ENCODE data around the gene MYO15A. TPM values are rescaled to one million over a fixed set of nuclear protein-coding genes. Genes with fewer than 3 reads are reported as not detected.

MYO15A gene
- total RNA-seq, 2 experiments from 2014 or later: 0.98 to 1.4 TPM

- H4K20me1 ChIP-seq (ENCODE audit: insufficient read depth, low read length): no peaks in the 10 kb centered on the region
- CTCF ChIA-PET (ENCODE audit: unreplicated experiment): no interaction called here
Observed at GRCh38 chr17:18144855-18145254, 36.3 kb downstream of the MYO15A start.

GRCh38 chr17:18145811-18146210 is 37.3 kb downstream of the MYO15A start:
- Histone ChIP-seq H3K36me3 (ENCODE audit: insufficient read depth, low read length) (no peaks in the 10 kb centered on the region), H4K20me1 (ENCODE audit: insufficient read depth, low read length) (no peaks in the 10 kb centered on the region), H3K4me1 (ENCODE audit: insufficient read depth, low read length, poor library complexity, severe bottlenecking) (no peaks in the 10 kb centered on the region), H3K4me3 (ENCODE audit: low read depth, low read length, poor library complexity, severe bottlenecking) (no peak overlapping the region), H3K9me3 (ENCODE audit: low read length) (no peaks in the 10 kb centered on the region), H3K9me2 (ENCODE audit: insufficient read depth, low read length) (no peaks in the 10 kb centered on the region), H3K79me2 (ENCODE audit: insufficient read depth, low read depth, low read length) (no peaks in the 10 kb centered on the region), H2AFZ (ENCODE audit: low read length) (no peak overlapping the region), H3K27ac (ENCODE audit: low read depth, low read length, poor library complexity, severe bottlenecking) (no peak overlapping the region), H3K4me2 (ENCODE audit: low read length) (no peak overlapping the region)
- no peak for DNase-seq (ENCODE audit: low spot score)
- CTCF ChIA-PET (ENCODE audit: unreplicated experiment): no interaction called here
- POLR2A ChIA-PET: no interaction called here
- BruUV-seq (replicated peaks): no TSS peak
- no peak for TF ChIP-seq CTCF (conservative IDR thresholded peaks at IDR 0.05; ENCODE audit: low read length)
- TF ChIP-seq EZH2phosphoT487 (IDR thresholded peaks at IDR 0.05; ENCODE audit: borderline replicate concordance, low read depth, low read length): no peak
- intact Hi-C loops (cut with micrococcal nuclease; ENCODE audit: unreplicated experiment): no loop called here

More at GRCh38 chr17:18144855-18145254, 36.3 kb downstream of the MYO15A start:
- DNase-seq (ENCODE audit: low spot score): no peak
- H3K4me1 ChIP-seq (ENCODE audit: insufficient read depth, low read length, poor library complexity, severe bottlenecking): no peaks in the 10 kb centered on the region
- H3K4me3 ChIP-seq (ENCODE audit: low read depth, low read length, poor library complexity, severe bottlenecking): no peak overlapping the region
- POLR2A ChIA-PET: no interaction called here
- no peaks in the 10 kb centered on the region for H3K79me2 ChIP-seq (ENCODE audit: insufficient read depth, low read depth, low read length)
- no peak overlapping the region for H2AFZ ChIP-seq (ENCODE audit: low read length)
- H3K27ac ChIP-seq (ENCODE audit: low read depth, low read length, poor library complexity, severe bottlenecking): no peak overlapping the region
- H3K4me2 ChIP-seq (ENCODE audit: low read length): no peak overlapping the region
- no peaks in the 10 kb centered on the region for H3K9me2 ChIP-seq (ENCODE audit: insufficient read depth, low read length)
- TF ChIP-seq CTCF (conservative IDR thresholded peaks at IDR 0.05; ENCODE audit: low read length): no peak
- no peak for TF ChIP-seq EZH2phosphoT487 (IDR thresholded peaks at IDR 0.05; ENCODE audit: borderline replicate concordance, low read depth, low read length)
- intact Hi-C loops (cut with micrococcal nuclease; ENCODE audit: unreplicated experiment): no loop called here
- H3K36me3 ChIP-seq (ENCODE audit: insufficient read depth, low read length): no peaks in the 10 kb centered on the region
- BruUV-seq (replicated peaks): no TSS peak
- no peaks in the 10 kb centered on the region for H3K9me3 ChIP-seq (ENCODE audit: low read length)

GRCh38 chr17:18146259-18146658 is 37.7 kb downstream of the MYO15A start:
- Histone ChIP-seq H3K4me2 (ENCODE audit: low read length) (no peak overlapping the region), H3K9me2 (ENCODE audit: insufficient read depth, low read length) (no peaks in the 10 kb centered on the region), H3K79me2 (ENCODE audit: insufficient read depth, low read depth, low read length) (no peaks in the 10 kb centered on the region), H3K27ac (ENCODE audit: low read depth, low read length, poor library complexity, severe bottlenecking) (no peak overlapping the region), H4K20me1 (ENCODE audit: insufficient read depth, low read length) (no peaks in the 10 kb centered on the region), H2AFZ (ENCODE audit: low read length) (no peak overlapping the region), H3K4me1 (ENCODE audit: insufficient read depth, low read length, poor library complexity, severe bottlenecking) (no peaks in the 10 kb centered on the region), H3K36me3 (ENCODE audit: insufficient read depth, low read length) (no peaks in the 10 kb centered on the region), H3K9me3 (ENCODE audit: low read length) (no peaks in the 10 kb centered on the region), H3K4me3 (ENCODE audit: low read depth, low read length, poor library complexity, severe bottlenecking) (no peak overlapping the region)
- ChIA-PET CTCF (ENCODE audit: unreplicated experiment) (no interaction called here), POLR2A (no interaction called here)
- intact Hi-C loops (cut with micrococcal nuclease; ENCODE audit: unreplicated experiment): no loop called here
- TF ChIP-seq CTCF (conservative IDR thresholded peaks at IDR 0.05; ENCODE audit: low read length) (no peak), EZH2phosphoT487 (IDR thresholded peaks at IDR 0.05; ENCODE audit: borderline replicate concordance, low read depth, low read length) (no peak)
- DNase-seq (ENCODE audit: low spot score): no peak
- BruUV-seq (replicated peaks): no TSS peak
